H1 (cell line): ENCODE measurements around the gene LDLRAD3. TPM values are rescaled to one million over a fixed set of nuclear protein-coding genes. Genes with fewer than 3 reads are reported as not detected.

Experiments used
- CTCF ChIA-PET: fragments of 300-600 bp; sonication (Branson Sonifier 250); formaldehyde crosslinking; loops from one replicate; lab custom pipeline; 2021; ENCODE audit not compliant: partially characterized antibody; lab: Charles Lee
- POLR2A ChIA-PET: fragments of 300-600 bp; sonication (Branson Sonifier 250); formaldehyde crosslinking; loops from one replicate; lab custom pipeline; 2021; ENCODE audit warnings: inconsistent platforms; ENCODE audit not compliant: partially characterized antibody; lab: Charles Lee
- DNase-seq, 2 experiments: peaks; one replicate each; pipeline versions ENCODE4 v3.0.0 to v3.0.0-alpha.2; 2010 to 2022; ENCODE audit warnings: low spot score in 2 of 2, low read depth in 1 of 2, mixed read lengths in 1 of 2
- FAIRE-seq: peaks from 2 replicates; lab custom pipeline; 2011; peaks lifted over from hg19 to GRCh38; lab: Jason Lieb, UNC
- H2AFZ ChIP-seq: 2 replicates; pipeline ENCODE4 v1.8.1; 2012; ENCODE audit warnings: low read length, inconsistent platforms
- H2AK5ac ChIP-seq: 2 replicates; pipeline ENCODE4 v1.6.1; 2013; ENCODE audit warnings: low read depth, low read length
- H2BK120ac ChIP-seq: replicated peaks from 2 replicates; pipeline ENCODE3; 2013; ENCODE audit warnings: low read depth, low read length, inconsistent platforms
- H2BK12ac ChIP-seq: 2 replicates; pipeline ENCODE4 v1.6.1; 2013; ENCODE audit warnings: low read depth, low read length
- H2BK15ac ChIP-seq: 2 replicates; pipeline ENCODE4 v1.6.1; 2013; ENCODE audit warnings: low read length
- H2BK20ac ChIP-seq: 2 replicates; pipeline ENCODE4 v1.6.1; 2013; ENCODE audit warnings: low read length
- H2BK5ac ChIP-seq: 2 replicates; pipeline ENCODE4 v1.6.1; 2013; ENCODE audit warnings: low read depth, low read length
- H3K14ac ChIP-seq: 2 replicates; pipeline ENCODE4 v1.6.1; 2013; ENCODE audit warnings: inconsistent platforms; ENCODE audit not compliant: insufficient read length
- H3K18ac ChIP-seq: 2 replicates; pipeline ENCODE4 v1.6.1; 2013; ENCODE audit warnings: low read length; ENCODE audit errors: extremely low read depth
- H3K23ac ChIP-seq: 2 replicates; pipeline ENCODE4 v1.6.1; 2013; ENCODE audit warnings: inconsistent platforms; ENCODE audit not compliant: insufficient read length
- H3K23me2 ChIP-seq: 2 replicates; pipeline ENCODE4 v1.6.1; 2013; ENCODE audit warnings: low read depth, low read length
- H3K27ac ChIP-seq: 2 replicates; pipeline ENCODE4 v1.6.1; 2011; ENCODE audit warnings: low read depth, low read length, inconsistent platforms
- H3K27me3 ChIP-seq, 4 experiments: replicated peaks in 1 of 4; 1 replicate in 1 of 4; 2 replicates in 3 of 4; pipeline versions ENCODE4 v1.6.1 to v1.8.1; 2011 to 2013; ENCODE audit warnings: low read length in 3 of 4, mild to moderate bottlenecking in 3 of 4, inconsistent platforms in 2 of 4, mixed read lengths in 2 of 4, moderate library complexity in 1 of 4; ENCODE audit not compliant: control insufficient read depth in 3 of 4, insufficient read depth in 3 of 4; ENCODE audit errors: extremely low read depth in 1 of 4
- H3K36me3 ChIP-seq, 4 experiments: 2 replicates each; pipeline versions ENCODE4 v1.6.1 to v1.8.1; 2011 to 2013; ENCODE audit warnings: mild to moderate bottlenecking in 4 of 4, low read length in 3 of 4, moderate library complexity in 2 of 4, control low read depth in 1 of 4, inconsistent platforms in 1 of 4; ENCODE audit not compliant: insufficient read depth in 4 of 4, control insufficient read depth in 2 of 4
- H3K4ac ChIP-seq: replicated peaks from 2 replicates; pipeline ENCODE3; 2013; ENCODE audit warnings: low read length, low read depth, mixed read lengths, inconsistent platforms; ENCODE audit not compliant: insufficient read length
- H3K4me1 ChIP-seq, 4 experiments: replicated peaks in 1 of 4; 1 replicate in 1 of 4; 2 replicates in 3 of 4; pipeline versions ENCODE4 v1.6.1 to v1.8.1; 2011 to 2013; ENCODE audit warnings: low read length in 3 of 4, inconsistent platforms in 2 of 4, mixed read lengths in 1 of 4; ENCODE audit not compliant: insufficient read depth in 4 of 4, control insufficient read depth in 3 of 4
- H3K4me2 ChIP-seq, 2 experiments: 2 replicates each; pipeline versions ENCODE4 v1.6.1 to v1.8.1; 2011 to 2013; ENCODE audit warnings: low read depth in 2 of 2, low read length in 2 of 2, control low read depth in 1 of 2, inconsistent platforms in 1 of 2, mild to moderate bottlenecking in 1 of 2; ENCODE audit not compliant: insufficient read depth in 1 of 2
- H3K4me3 ChIP-seq, 4 experiments: fragments of 200-600, 300-600 bp in 1 of 4; sonication (generic), shearing (Covaris generic), sonication (Bioruptor Twin) in 1 of 4; 2 replicates each; pipeline versions ENCODE4 v1.5.1 to v1.8.1; 2011 to 2016; ENCODE audit warnings: low read length in 4 of 4, low read depth in 3 of 4, control low read depth in 2 of 4, inconsistent platforms in 2 of 4, mild to moderate bottlenecking in 2 of 4, mixed read lengths in 1 of 4, moderate library complexity in 1 of 4; ENCODE audit not compliant: insufficient read depth in 2 of 4; ENCODE audit errors: extremely low read depth in 1 of 4
- H3K56ac ChIP-seq: replicated peaks from 2 replicates; pipeline ENCODE3; 2013; ENCODE audit warnings: low read depth, mild to moderate bottlenecking, mixed read lengths, low read length, inconsistent platforms; ENCODE audit not compliant: insufficient read length
- H3K79me1 ChIP-seq: 2 replicates; pipeline ENCODE4 v1.6.1; 2013; ENCODE audit warnings: low read depth, low read length, control low read depth
- H3K79me2 ChIP-seq, 2 experiments: 2 replicates each; pipeline versions ENCODE4 v1.6.1 to v1.8.1; 2012 to 2013; ENCODE audit warnings: low read length in 2 of 2, mild to moderate bottlenecking in 2 of 2, inconsistent platforms in 1 of 2; ENCODE audit not compliant: insufficient read depth in 2 of 2, control insufficient read depth in 1 of 2
- H3K9ac ChIP-seq, 4 experiments: replicated peaks in 1 of 4; 1 replicate in 1 of 4; 2 replicates in 3 of 4; pipeline versions ENCODE4 v1.6.1 to v1.8.1; 2011 to 2013; ENCODE audit warnings: low read depth in 3 of 4, low read length in 3 of 4, control low read depth in 2 of 4, mild to moderate bottlenecking in 2 of 4, moderate library complexity in 2 of 4, inconsistent platforms in 1 of 4; ENCODE audit errors: extremely low read depth in 1 of 4
- H3K9me3 ChIP-seq, 2 experiments: 2 replicates each; pipeline versions ENCODE4 v1.6.1 to v1.8.1; 2012 to 2013; ENCODE audit warnings: mild to moderate bottlenecking in 2 of 2, moderate library complexity in 2 of 2, control low read depth in 1 of 2, inconsistent platforms in 1 of 2, low read depth in 1 of 2, low read length in 1 of 2, mixed read lengths in 1 of 2; ENCODE audit not compliant: insufficient read depth in 2 of 2
- H4K20me1 ChIP-seq, 2 experiments: replicated peaks in 1 of 2; 2 replicates each; pipeline versions ENCODE3 to v1.8.1; 2011 to 2013; ENCODE audit warnings: inconsistent platforms in 2 of 2, low read length in 2 of 2, mild to moderate bottlenecking in 1 of 2; ENCODE audit not compliant: insufficient read depth in 2 of 2, control insufficient read depth in 1 of 2
- H4K5ac ChIP-seq: 2 replicates; pipeline ENCODE4 v1.6.1; 2013; ENCODE audit warnings: low read length, low read depth, mixed read lengths, inconsistent platforms; ENCODE audit not compliant: insufficient read length
- H4K8ac ChIP-seq: 2 replicates; pipeline ENCODE4 v1.8.0; 2013; ENCODE audit warnings: mild to moderate bottlenecking, moderate library complexity, low read length, inconsistent platforms; ENCODE audit not compliant: insufficient read depth; ENCODE audit errors: extremely low read depth
- H4K91ac ChIP-seq: replicated peaks from 2 replicates; pipeline ENCODE3; 2013; ENCODE audit warnings: low read length, mixed read lengths, inconsistent platforms; ENCODE audit not compliant: insufficient read length
- ASH2L ChIP-seq: fragments of 200-600, 300-600 bp; sonication (generic); IDR thresholded peaks from one replicate; pipeline ENCODE4 v1.7.1; 2017; ENCODE audit warnings: low read length
- ATF2 ChIP-seq: IDR thresholded peaks from 2 replicates; pipeline ENCODE4 v1.6.1; 2012; ENCODE audit warnings: low read length, inconsistent platforms
- CTBP2 ChIP-seq: IDR thresholded peaks from 2 replicates; pipeline ENCODE4 v1.7.0; 2011; ENCODE audit warnings: borderline replicate concordance, mild to moderate bottlenecking, moderate library complexity, mixed read lengths, low read length; ENCODE audit not compliant: insufficient read depth, insufficient read length
- GTF2F1 ChIP-seq: IDR thresholded peaks from 2 replicates; pipeline ENCODE4 v1.6.1; 2012; ENCODE audit warnings: low read depth, low read length, improper control_type of control experiment, borderline replicate concordance
- KDM4A ChIP-seq: IDR thresholded peaks from one replicate; pipeline ENCODE4 v1.7.1; 2012; ENCODE audit warnings: low read depth, mild to moderate bottlenecking, moderate library complexity, low read length, inconsistent platforms; ENCODE audit not compliant: severe bottlenecking
- KDM5A ChIP-seq: fragments of 200-600 bp; IDR thresholded peaks from 2 replicates; pipeline ENCODE4 v1.7.1; 2012; ENCODE audit warnings: mild to moderate bottlenecking, low read length, inconsistent platforms, mixed read lengths
- NRF1 ChIP-seq: IDR thresholded peaks from 2 replicates; pipeline ENCODE4 v1.6.1; 2011; ENCODE audit warnings: mild to moderate bottlenecking, low read depth, low read length, improper control_type of control experiment
- RBBP5 ChIP-seq: IDR thresholded peaks from 2 replicates; pipeline ENCODE4 v1.7.1; 2012; ENCODE audit warnings: low read depth, mild to moderate bottlenecking, inconsistent platforms, low read length, moderate library complexity, borderline replicate concordance
- SAP30 ChIP-seq: fragments of 300-600 bp; sonication (generic); IDR thresholded peaks from 2 replicates; pipeline ENCODE4 v1.7.1; 2012; ENCODE audit warnings: low read length, moderate library complexity, mild to moderate bottlenecking, inconsistent platforms; ENCODE audit not compliant: insufficient read depth, insufficient replicate concordance
- SRF ChIP-seq: IDR thresholded peaks from 2 replicates; pipeline ENCODE4 v1.6.1; 2011; ENCODE audit warnings: mild to moderate bottlenecking, low read depth, low read length, moderate library complexity
- TAF7 ChIP-seq: optimal IDR thresholded peaks from 2 replicates; pipeline ENCODE3; 2011; ENCODE audit warnings: low read depth, mild to moderate bottlenecking, inconsistent platforms, low read length, moderate library complexity, borderline replicate concordance
- YY1 ChIP-seq: IDR thresholded peaks from 2 replicates; pipeline ENCODE4 v1.6.1; 2011; ENCODE audit warnings: low read depth, mild to moderate bottlenecking, low read length
- WGBS, 2 experiments: shearing (Covaris generic) in 1 of 2; methylation state at CpG; one replicate each; pipeline versions ENCODE4 v1.1.6 to v1.1.7; 2013 to 2015; ENCODE audit warnings: low lambda C conversion rate in 2 of 2, mixed read lengths in 2 of 2, inconsistent platforms in 1 of 2, low coverage in 1 of 2, missing lambda C conversion rate in 1 of 2; ENCODE audit not compliant: insufficient replicate concordance in 2 of 2, insufficient coverage in 1 of 2, insufficient read length in 1 of 2; ENCODE audit errors: extremely low coverage in 1 of 2, missing lambda C conversion rate in 1 of 2; 5-methylcytosine and 5-hydroxymethylcytosine counted together
- polyA plus RNA-seq, 7 experiments: library from polyadenylated mRNA; depleted of rRNA in 3 of 7; stranded (reverse) in 5 of 7; unstranded in 2 of 7; fragments of >200 nt in 5 of 7; fragments of 200-250 nt in 2 of 7; gene quantifications; 1 replicate in 5 of 7; 2 replicates in 1 of 7; 4 replicates in 1 of 7; pipeline versions ENCODE4 v1.2.1 to v1.2.3, GENCODE V29; 2011 to 2013; ENCODE audit warnings: missing spikeins in 2 of 7, mixed read lengths in 2 of 7
- total RNA-seq: library from RNA; stranded (reverse); fragmentation: NEBNext Ultra II Directional; extraction: Animal tissue kit (Norgen Biotek cat#: 25700); gene quantifications from 2 replicates; pipeline ENCODE4 v1.2.1, GENCODE V29; 2021

LDLRAD3 gene
- total and polyA plus RNA-seq, 2 of the 8 experiments (the other 6 are each of a cell fraction or from before 2014, with no cell fraction given) = 18.6 to 22.8 TPM

DNA sequence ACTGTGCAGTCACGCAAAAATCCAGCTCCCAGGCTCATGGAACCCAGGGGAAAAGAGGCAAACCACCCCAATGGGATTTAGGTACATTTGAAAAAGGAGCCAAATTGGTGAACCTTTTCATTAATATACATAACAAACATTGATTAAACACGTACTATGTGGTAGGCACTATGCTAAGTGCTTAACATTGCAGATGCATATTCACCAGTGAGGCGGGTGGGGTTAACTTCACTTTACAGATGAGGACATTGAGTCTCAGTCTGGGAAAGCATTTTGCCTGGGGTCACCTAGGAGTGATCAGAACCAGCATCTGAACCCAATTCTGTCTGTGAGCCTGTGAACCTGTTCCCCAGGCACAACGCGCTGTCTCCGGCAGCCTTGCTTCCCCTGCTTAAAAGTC, 199.0 kb downstream of the LDLRAD3 start:
- Histone ChIP-seq H2BK12ac (no peak overlapping the region), H3K36me3 (peaks cover 0 to 8% (median 2%) of the 10 kb centered on the region in 4 experiments; a peak in 3 of 8 replicates), H2BK120ac (no peak overlapping the region), H3K27me3 (peaks cover 0 to 2% (median 0%) of the 10 kb centered on the region in 4 experiments; a peak in 1 of 7 replicates), H4K5ac (no peak overlapping the region), H2AK5ac (no peak overlapping the region), H3K14ac (no peak overlapping the region), H4K20me1 (no peaks in the 10 kb centered on the region), H3K18ac (no peak overlapping the region), H3K79me2 (peaks cover 0 to 4% of the 10 kb centered on the region in 2 experiments; a peak in 1 of 4 replicates), H3K27ac (no peak overlapping the region), H3K4me2 (no peak overlapping the region), H2BK15ac (no peak overlapping the region), H2AFZ (no peak overlapping the region), H4K8ac (no peak overlapping the region), H3K23me2 (no peaks in the 10 kb centered on the region), H3K4ac (no peak overlapping the region), H3K9me3 (peaks cover 3 to 6% of the 10 kb centered on the region in 2 experiments; a peak in 3 of 4 replicates), H3K9ac (no peak overlapping the region), H3K4me3 (no peak overlapping the region), H2BK5ac (no peak overlapping the region), H3K23ac (no peak overlapping the region), H3K79me1 (no peaks in the 10 kb centered on the region), H3K4me1 (peaks cover 0 to 9% (median 3%) of the 10 kb centered on the region in 4 experiments; a peak in 3 of 7 replicates), H3K56ac (no peak overlapping the region), H4K91ac (no peak overlapping the region), H2BK20ac (no peak overlapping the region)
- FAIRE-seq (no peak), DNase-seq (no peak)
- 92% methylated on average over 6 of the region's 6 CpGs; no CpG with 5 or more reads in 1 of the 2 experiments for WGBS, 2 experiments
- ChIA-PET CTCF (interaction anchor here (0.6 to 4.0 kb wide), 4 partner anchors 9 to 159 kb away, joined by 3 to 25 read pairs (median 6); no protein-coding TSS in a partner anchor), POLR2A (no interaction called here)
- TF ChIP-seq ATF2 = no peak
- no peak for TF ChIP-seq TAF7
- no peak for TF ChIP-seq SAP30
- no peak for TF ChIP-seq CTBP2
- no peak for TF ChIP-seq YY1
- TF ChIP-seq ASH2L = no peak
- TF ChIP-seq SRF = no peak
- TF ChIP-seq NRF1 = no peak
- TF ChIP-seq GTF2F1 = no peak
- no peak for TF ChIP-seq RBBP5
- TF ChIP-seq KDM4A = no peak
- TF ChIP-seq KDM5A = no peak
